NT2/D1 (cell line): ENCODE data around the gene HMX1.

Experiments used
- SUZ12 ChIP-seq: IDR thresholded peaks from 2 replicates; pipeline ENCODE4 v1.6.1; 2011; ENCODE audit not compliant: insufficient read length, insufficient read depth; ENCODE audit errors: extremely low read depth
- YY1 ChIP-seq: IDR thresholded peaks from 2 replicates; pipeline ENCODE4 v1.6.1; 2011; ENCODE audit not compliant: insufficient read length, insufficient read depth
- ZNF274 ChIP-seq: IDR thresholded peaks from 2 replicates; pipeline ENCODE4 v1.6.1; 2011; ENCODE audit warnings: mild to moderate bottlenecking, low read depth, low read length

DNA sequence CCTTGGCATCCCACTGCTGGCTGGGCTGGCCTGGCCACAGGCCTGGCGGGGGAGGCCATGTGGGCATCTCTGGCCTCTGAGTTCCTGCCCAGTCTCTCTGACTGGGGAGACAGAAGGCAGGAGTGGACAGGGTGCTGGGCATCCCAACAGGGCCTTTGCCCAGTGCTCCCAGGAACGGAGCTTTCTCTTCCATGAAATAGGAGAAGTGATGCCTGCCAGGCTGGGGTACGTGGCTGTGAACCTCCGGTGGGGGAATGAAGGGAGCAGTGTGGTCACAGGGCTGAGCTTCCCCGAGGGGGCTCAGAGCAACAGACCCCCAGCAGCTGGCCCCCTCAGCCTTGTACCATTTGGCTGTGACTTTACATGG, 40.4 kb upstream of the HMX1 start:
- TF ChIP-seq YY1 (no peak), SUZ12 (no peak), ZNF274 (no peak)
